Karpas-422 (cell line): Measurements from ENCODE around the gene TTLL12. TPM values are rescaled to one million over a fixed set of nuclear protein-coding genes. Genes with fewer than 3 reads are reported as not detected.

ENCODE experiments used
- DNase-seq: peaks from one replicate; pipeline ENCODE4 v3.0.0-alpha.2; 2015
- H2AFZ ChIP-seq: fragments of 200-600 bp; sonication (generic); 2 replicates; pipeline ENCODE4 v1.6.1; 2014; ENCODE audit warnings: antibody characterized with exemption, low read length, mixed read lengths
- H3K27ac ChIP-seq: fragments of 200-600 bp; sonication (generic); 2 replicates; pipeline ENCODE4 v1.5.1; 2014; ENCODE audit warnings: mild to moderate bottlenecking, low read length, moderate library complexity
- H3K27me3 ChIP-seq: fragments of 200-600 bp; sonication (generic); 2 replicates; pipeline ENCODE4 v1.6.1; 2014; ENCODE audit warnings: low read length, mixed read lengths
- H3K36me3 ChIP-seq: fragments of 200-600 bp; sonication (generic); 2 replicates; pipeline ENCODE4 v1.6.1; 2014; ENCODE audit warnings: low read length, mixed read lengths; ENCODE audit not compliant: insufficient read depth
- H3K4me1 ChIP-seq: fragments of 200-600 bp; sonication (generic); 2 replicates; pipeline ENCODE4 v1.6.1; 2014; ENCODE audit warnings: mild to moderate bottlenecking, low read length, mixed read lengths
- H3K4me2 ChIP-seq: fragments of 200-600 bp; sonication (generic); 2 replicates; pipeline ENCODE4 v1.6.1; 2014; ENCODE audit warnings: low read length, low read depth, mild to moderate bottlenecking; ENCODE audit not compliant: poor library complexity, severe bottlenecking
- H3K4me3 ChIP-seq: fragments of 200-600 bp; sonication (generic); 2 replicates; pipeline ENCODE4 v1.5.1; 2014; ENCODE audit warnings: mild to moderate bottlenecking, antibody characterized with exemption, low read length, mixed read lengths
- H3K79me2 ChIP-seq: fragments of 200-600 bp; sonication (generic); 2 replicates; pipeline ENCODE4 v1.6.1; 2014; ENCODE audit warnings: mild to moderate bottlenecking, low read length, mixed read lengths
- H3K9ac ChIP-seq: fragments of 200-600 bp; sonication (generic); 2 replicates; pipeline ENCODE4 v1.6.0; 2014; ENCODE audit warnings: low read length
- H3K9me2 ChIP-seq: fragments of 200-600 bp; sonication (generic), shearing (Covaris generic); replicated peaks from 2 replicates; pipeline ENCODE4 v1.6.0; 2014; ENCODE audit warnings: mild to moderate bottlenecking, low read length, moderate library complexity; ENCODE audit not compliant: insufficient read depth
- H3K9me3 ChIP-seq: fragments of 300-700, 200-600 bp; sonication (generic); 2 replicates; pipeline ENCODE4 v1.6.1; 2014; ENCODE audit warnings: low read length, mixed read lengths
- H4K20me1 ChIP-seq: fragments of 200-600 bp; sonication (generic); 2 replicates; pipeline ENCODE4 v1.6.1; 2014; ENCODE audit warnings: mild to moderate bottlenecking, antibody characterized with exemption, low read length, low read depth; ENCODE audit not compliant: insufficient read depth
- total RNA-seq: library from RNA; depleted of rRNA; stranded (reverse); fragments of >200 nt; shearing (Covaris generic); gene quantifications from 2 replicates; pipeline ENCODE4 v1.2.3, GENCODE V29; 2014; ENCODE audit warnings: low replicate concordance; rRNA removed

TTLL12 gene
- total RNA-seq, result 31.2 and 53.0 TPM in 2 replicates

GRCh38 chr22:43186272-43187170 lies at the start of gene TTLL12:
Gene TTLL12, minus strand, starts transcription at chr22:43187134. Its CDS starts 65 bp downstream, at chr22:43187069.
- H3K9me3 ChIP-seq, result no peaks in the 10 kb centered on the region
- H3K4me3 ChIP-seq, result peak within 1 kb of the TSS; percentile 98
- H3K36me3 ChIP-seq, result peaks cover 3% of the 10 kb centered on the region; the same call in 1 of the 2 replicates
- peak; percentile 85 for DNase-seq
- H3K27ac ChIP-seq, result peak within 1 kb of the TSS; percentile 51; the same call in 1 of the 2 replicates
- H3K4me1 ChIP-seq, result peaks cover 13% of the 10 kb centered on the region
- no peaks in the 10 kb centered on the region for H3K9me2 ChIP-seq
- H3K27me3 ChIP-seq, result no peaks in the 10 kb centered on the region
- no peaks in the 10 kb centered on the region for H4K20me1 ChIP-seq
- peak within 1 kb of the TSS; percentile 79 for H2AFZ ChIP-seq
- H3K4me2 ChIP-seq, result peak within 1 kb of the TSS; percentile 95
- peaks cover 46% of the 10 kb centered on the region for H3K79me2 ChIP-seq
- H3K9ac ChIP-seq, result peak within 1 kb of the TSS; percentile 86

- Histone ChIP-seq H3K4me1 (no peaks in the 10 kb centered on the region), H3K79me2 (no peaks in the 10 kb centered on the region), H3K27ac (no peak overlapping the region), H4K20me1 (no peaks in the 10 kb centered on the region), H3K9ac (no peak overlapping the region), H3K4me3 (no peak overlapping the region), H3K9me3 (no peaks in the 10 kb centered on the region), H3K36me3 (no peaks in the 10 kb centered on the region), H3K27me3 (no peaks in the 10 kb centered on the region), H2AFZ (no peak overlapping the region), H3K4me2 (no peak overlapping the region), H3K9me2 (no peaks in the 10 kb centered on the region)
- no peak for DNase-seq
Observed at GRCh38 chr22:43235445-43236409, 48.8 kb upstream of the TTLL12 start.

GRCh38 chr22:43234264-43234988 lies 47.5 kb upstream of the TTLL12 start:
- Histone ChIP-seq H3K4me1 (no peaks in the 10 kb centered on the region), H3K9me3 (no peaks in the 10 kb centered on the region), H3K4me3 (no peak overlapping the region)

GRCh38 chr22:43233529-43233928 lies 46.6 kb upstream of the TTLL12 start:
- H2AFZ ChIP-seq, result no peak overlapping the region
- H3K4me1 ChIP-seq, result no peaks in the 10 kb centered on the region
- H3K9me2 ChIP-seq, result no peaks in the 10 kb centered on the region
- no peak overlapping the region for H3K4me3 ChIP-seq
- no peak overlapping the region for H3K27ac ChIP-seq
- H3K36me3 ChIP-seq, result no peaks in the 10 kb centered on the region
- H3K9ac ChIP-seq, result no peak overlapping the region
- DNase-seq, result no peak
- no peaks in the 10 kb centered on the region for H3K27me3 ChIP-seq
- H3K79me2 ChIP-seq, result no peaks in the 10 kb centered on the region
- no peaks in the 10 kb centered on the region for H4K20me1 ChIP-seq
- no peak overlapping the region for H3K4me2 ChIP-seq
- no peaks in the 10 kb centered on the region for H3K9me3 ChIP-seq

More at GRCh38 chr22:43234264-43234988, 47.5 kb upstream of the TTLL12 start:
- Histone ChIP-seq H3K27me3 (no peaks in the 10 kb centered on the region), H4K20me1 (no peaks in the 10 kb centered on the region), H3K36me3 (no peaks in the 10 kb centered on the region), H3K27ac (no peak overlapping the region), H3K9ac (no peak overlapping the region), H2AFZ (no peak overlapping the region), H3K79me2 (no peaks in the 10 kb centered on the region), H3K4me2 (no peak overlapping the region), H3K9me2 (no peaks in the 10 kb centered on the region)
- DNase-seq, result no peak

GRCh38 chr22:43232445-43232844 lies 45.5 kb upstream of the TTLL12 start:
- no peak overlapping the region for H3K9ac ChIP-seq
- H3K36me3 ChIP-seq, result no peaks in the 10 kb centered on the region

GRCh38 chr22:43231724-43232034 lies 44.7 kb upstream of the TTLL12 start:
- H3K36me3 ChIP-seq, result no peaks in the 10 kb centered on the region
- H3K27ac ChIP-seq, result no peak overlapping the region
- H3K4me2 ChIP-seq, result no peak overlapping the region
- H3K4me3 ChIP-seq, result no peak overlapping the region
- DNase-seq, result no peak
- H2AFZ ChIP-seq, result no peak overlapping the region
- no peaks in the 10 kb centered on the region for H3K9me2 ChIP-seq
- no peaks in the 10 kb centered on the region for H3K9me3 ChIP-seq
- no peaks in the 10 kb centered on the region for H3K27me3 ChIP-seq
- no peak overlapping the region for H3K9ac ChIP-seq
- H3K79me2 ChIP-seq, result no peaks in the 10 kb centered on the region
- no peaks in the 10 kb centered on the region for H3K4me1 ChIP-seq
- H4K20me1 ChIP-seq, result no peaks in the 10 kb centered on the region

More at GRCh38 chr22:43232445-43232844, 45.5 kb upstream of the TTLL12 start:
- Histone ChIP-seq H3K79me2 (no peaks in the 10 kb centered on the region), H3K4me1 (no peaks in the 10 kb centered on the region), H2AFZ (no peak overlapping the region), H3K9me3 (no peaks in the 10 kb centered on the region), H3K9me2 (no peaks in the 10 kb centered on the region), H3K4me3 (no peak overlapping the region), H3K27me3 (no peaks in the 10 kb centered on the region), H3K27ac (no peak overlapping the region), H4K20me1 (no peaks in the 10 kb centered on the region), H3K4me2 (no peak overlapping the region)
- no peak for DNase-seq

- H3K79me2 ChIP-seq, result no peaks in the 10 kb centered on the region
- H3K9me2 ChIP-seq, result no peaks in the 10 kb centered on the region
- H3K9ac ChIP-seq, result no peak overlapping the region
- no peaks in the 10 kb centered on the region for H3K4me1 ChIP-seq
- no peaks in the 10 kb centered on the region for H3K9me3 ChIP-seq
- H3K27me3 ChIP-seq, result no peaks in the 10 kb centered on the region
- peak; percentile 85 for DNase-seq
- H3K27ac ChIP-seq, result no peak overlapping the region
- H2AFZ ChIP-seq, result no peak overlapping the region
- H3K36me3 ChIP-seq, result no peaks in the 10 kb centered on the region
- H3K4me2 ChIP-seq, result no peak overlapping the region
- H3K4me3 ChIP-seq, result no peak overlapping the region
- H4K20me1 ChIP-seq, result no peaks in the 10 kb centered on the region
Observed at GRCh38 chr22:43230971-43231723, 44.2 kb upstream of the TTLL12 start.
